Endodermal cell (in vitro differentiated cells): ENCODE data around the gene HLA-DQB1. TPM values are rescaled to one million over a fixed set of nuclear protein-coding genes. Genes with fewer than 3 reads are reported as not detected.

Experiments
- DNase-seq: peaks from one replicate; pipeline ENCODE4 v3.0.0-alpha.2; 2017
- H3K27ac ChIP-seq: 2 replicates; pipeline ENCODE4 v1.5.1; 2013; ENCODE audit warnings: mild to moderate bottlenecking, low read depth, low read length, moderate library complexity
- H3K27me3 ChIP-seq: 2 replicates; pipeline ENCODE4 v1.6.1; 2013; ENCODE audit warnings: mild to moderate bottlenecking, low read length, moderate library complexity; ENCODE audit not compliant: insufficient read depth, control insufficient read depth, poor library complexity, severe bottlenecking
- H3K36me3 ChIP-seq: 2 replicates; pipeline ENCODE4 v1.7.0; 2013; ENCODE audit warnings: mild to moderate bottlenecking, low read length, moderate library complexity; ENCODE audit not compliant: control insufficient read depth, insufficient read depth
- H3K4me1 ChIP-seq: one replicate; pipeline ENCODE4 v1.7.0; 2013; ENCODE audit warnings: low read length; ENCODE audit not compliant: control insufficient read depth, insufficient read depth
- H3K4me3 ChIP-seq: 2 replicates; pipeline ENCODE4 v1.5.1; 2013; ENCODE audit warnings: mild to moderate bottlenecking, low read length, moderate library complexity
- H3K9ac ChIP-seq: 2 replicates; pipeline ENCODE4 v1.6.1; 2013; ENCODE audit warnings: mild to moderate bottlenecking, low read length, moderate library complexity; ENCODE audit not compliant: poor library complexity, severe bottlenecking; ENCODE audit errors: extremely low read depth
- H3K9me3 ChIP-seq: 2 replicates; pipeline ENCODE4 v1.6.1; 2013; ENCODE audit warnings: mild to moderate bottlenecking, low read length, moderate library complexity; ENCODE audit not compliant: control insufficient read depth
- H3K27ac Mint-ChIP-seq: 2 replicates; pipeline ENCODE4 v1.8.0; 2020; ENCODE audit warnings: mixed read lengths
- H3K27me3 Mint-ChIP-seq: 2 replicates; pipeline ENCODE4 v1.8.0; 2021; ENCODE audit warnings: mild to moderate bottlenecking, mixed read lengths; ENCODE audit not compliant: insufficient read depth
- H3K36me3 Mint-ChIP-seq: 2 replicates; pipeline ENCODE4 v1.8.0; 2020; ENCODE audit warnings: low read depth, mixed read lengths
- H3K4me1 Mint-ChIP-seq: 2 replicates; pipeline ENCODE4 v1.8.0; 2020; ENCODE audit warnings: mixed read lengths
- H3K4me3 Mint-ChIP-seq: 2 replicates; pipeline ENCODE4 v1.8.0; 2020; ENCODE audit warnings: mild to moderate bottlenecking, moderate library complexity, mixed read lengths
- H3K9me3 Mint-ChIP-seq: 2 replicates; pipeline ENCODE4 v1.8.0; 2020; ENCODE audit warnings: mild to moderate bottlenecking, mixed read lengths
- WGBS, 2 experiments: methylation state at CpG; one replicate each; pipeline versions ENCODE4 v1.1.5 to v1.1.7; 2013; ENCODE audit warnings: missing lambda C conversion rate in 2 of 2, mixed read lengths in 1 of 2; ENCODE audit not compliant: insufficient coverage in 1 of 2, insufficient read length in 1 of 2; 5-methylcytosine and 5-hydroxymethylcytosine counted together
- total RNA-seq, 2 donors: library from RNA; stranded (reverse); fragmentation: NEBNext Ultra II Directional in 1 of 2; extraction: Animal tissue kit (Norgen Biotek cat#: 25700) in 1 of 2; gene quantifications; 2 replicates in 1 of 2; 3 replicates in 1 of 2; pipeline ENCODE4 v1.2.1, GENCODE V29; 2021
- TF ChIP-seq, protein P1 (sequence below): fragments of 200-600 bp; sonication (generic); conservative IDR thresholded peaks from 2 replicates; pipeline ENCODE4 v1.5.0; 2021; ENCODE audit warnings: antibody characterized with exemption, mild to moderate bottlenecking

The HLA-DQB1 gene
- total RNA-seq, 2 donors from 2014 or later = 2.2 to 11.1 TPM

DNA sequence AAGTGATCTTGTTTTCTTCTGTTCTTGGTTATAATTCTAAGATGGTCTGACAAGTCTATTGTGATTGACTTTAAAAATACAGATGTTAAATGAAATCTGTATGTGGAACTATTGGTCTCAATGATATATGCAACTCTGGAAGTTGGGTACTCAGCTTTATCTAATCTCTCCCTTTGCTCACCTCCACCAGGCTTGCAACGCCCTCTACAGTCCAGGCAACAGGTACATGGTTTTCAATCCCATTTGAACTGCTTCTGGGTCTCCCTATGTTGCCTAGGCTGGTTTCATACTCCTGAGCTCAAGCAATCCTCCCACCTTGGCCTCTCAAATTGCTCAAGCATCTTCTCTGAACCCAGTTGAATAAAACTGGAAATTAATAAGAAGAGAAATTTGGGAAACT, 25.6 kb upstream of the HLA-DQB1 start:
- WGBS, 2 experiments = 21% methylated on average over 1 of the region's 1 CpG; no CpG with 5 or more reads in 1 of the 2 experiments
- Mint-ChIP-seq H3K36me3 (no peaks in the 10 kb centered on the region), H3K27ac (no peak overlapping the region), H3K27me3 (peaks cover 4% of the 10 kb centered on the region), H3K4me3 (no peak overlapping the region), H3K9me3 (peaks cover 7% of the 10 kb centered on the region), H3K4me1 (no peaks in the 10 kb centered on the region)
- TF ChIP-seq, protein P1, sequence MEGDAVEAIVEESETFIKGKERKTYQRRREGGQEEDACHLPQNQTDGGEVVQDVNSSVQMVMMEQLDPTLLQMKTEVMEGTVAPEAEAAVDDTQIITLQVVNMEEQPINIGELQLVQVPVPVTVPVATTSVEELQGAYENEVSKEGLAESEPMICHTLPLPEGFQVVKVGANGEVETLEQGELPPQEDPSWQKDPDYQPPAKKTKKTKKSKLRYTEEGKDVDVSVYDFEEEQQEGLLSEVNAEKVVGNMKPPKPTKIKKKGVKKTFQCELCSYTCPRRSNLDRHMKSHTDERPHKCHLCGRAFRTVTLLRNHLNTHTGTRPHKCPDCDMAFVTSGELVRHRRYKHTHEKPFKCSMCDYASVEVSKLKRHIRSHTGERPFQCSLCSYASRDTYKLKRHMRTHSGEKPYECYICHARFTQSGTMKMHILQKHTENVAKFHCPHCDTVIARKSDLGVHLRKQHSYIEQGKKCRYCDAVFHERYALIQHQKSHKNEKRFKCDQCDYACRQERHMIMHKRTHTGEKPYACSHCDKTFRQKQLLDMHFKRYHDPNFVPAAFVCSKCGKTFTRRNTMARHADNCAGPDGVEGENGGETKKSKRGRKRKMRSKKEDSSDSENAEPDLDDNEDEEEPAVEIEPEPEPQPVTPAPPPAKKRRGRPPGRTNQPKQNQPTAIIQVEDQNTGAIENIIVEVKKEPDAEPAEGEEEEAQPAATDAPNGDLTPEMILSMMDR = peak; percentile 77
- no peak overlapping the region for H3K27ac ChIP-seq
- H3K4me3 ChIP-seq = no peak overlapping the region
- peaks cover 23% of the 10 kb centered on the region for H3K9me3 ChIP-seq
- H3K36me3 ChIP-seq = no peaks in the 10 kb centered on the region
- H3K27me3 ChIP-seq = no peaks in the 10 kb centered on the region
- no peaks in the 10 kb centered on the region for H3K4me1 ChIP-seq
- H3K9ac ChIP-seq = no peak overlapping the region
- DNase-seq = peak; percentile 75

DNA sequence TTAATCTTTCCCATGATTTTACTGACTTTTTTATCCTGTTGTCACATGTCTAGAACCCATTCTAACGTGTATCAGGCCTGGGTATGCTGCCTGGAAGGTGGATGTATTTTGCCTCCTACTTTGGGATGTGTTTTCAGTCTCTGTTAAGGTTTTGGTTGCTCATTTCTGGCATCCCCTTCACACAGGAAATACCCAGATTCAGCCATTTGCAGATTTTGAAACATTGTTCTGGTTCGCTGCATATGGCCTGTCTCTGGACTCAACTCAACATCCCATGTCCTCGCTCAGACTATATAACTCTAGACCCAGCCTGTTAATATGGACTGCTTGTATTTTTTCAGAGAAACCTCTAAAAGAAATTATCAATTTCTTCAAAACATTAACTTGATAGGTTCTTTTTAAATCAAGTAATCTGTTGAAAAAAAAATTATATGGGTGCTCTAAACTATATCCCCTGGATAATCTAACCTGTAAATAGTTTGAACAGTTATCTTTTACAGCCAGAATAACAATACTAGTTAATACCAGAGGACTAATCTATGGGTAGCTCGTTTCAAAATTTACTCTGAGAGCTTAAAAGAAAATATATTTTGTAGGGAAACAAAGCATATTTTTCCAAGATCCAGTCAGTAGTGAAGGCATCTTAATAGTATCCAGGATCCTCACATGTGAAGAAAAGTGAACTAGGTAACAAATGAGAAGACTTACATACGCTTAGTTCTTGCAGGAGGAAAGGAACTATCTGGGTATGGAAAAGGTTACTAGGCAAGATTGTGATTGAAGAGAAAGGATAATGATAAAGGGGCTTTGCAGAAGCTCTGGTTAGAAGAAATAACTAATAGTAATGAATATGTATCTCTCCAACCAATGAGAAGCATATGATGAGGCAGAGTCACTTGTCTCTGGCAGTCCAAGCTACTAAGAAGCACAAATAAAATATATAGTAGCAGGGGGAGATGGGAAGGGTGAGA, 23.4 kb upstream of the HLA-DQB1 start:
- H3K4me3 ChIP-seq = no peak overlapping the region
- no peaks in the 10 kb centered on the region for H3K36me3 ChIP-seq
- H3K4me3 Mint-ChIP-seq = no peak overlapping the region
- H3K27me3 Mint-ChIP-seq = peaks cover 2% of the 10 kb centered on the region
- TF ChIP-seq, protein P1 = no peak
- H3K27me3 ChIP-seq = no peaks in the 10 kb centered on the region
- H3K4me1 ChIP-seq = no peaks in the 10 kb centered on the region
- peaks cover 17% of the 10 kb centered on the region for H3K9me3 ChIP-seq
- H3K27ac Mint-ChIP-seq = no peak overlapping the region
- peaks cover 7% of the 10 kb centered on the region for H3K9me3 Mint-ChIP-seq
- no peaks in the 10 kb centered on the region for H3K36me3 Mint-ChIP-seq
- H3K9ac ChIP-seq = no peak overlapping the region
- no peak for DNase-seq
- H3K4me1 Mint-ChIP-seq = no peaks in the 10 kb centered on the region
- 67 to 95% methylated on average over 2 to 5 of the region's 5 CpGs for WGBS, 2 experiments
- no peak overlapping the region for H3K27ac ChIP-seq

DNA sequence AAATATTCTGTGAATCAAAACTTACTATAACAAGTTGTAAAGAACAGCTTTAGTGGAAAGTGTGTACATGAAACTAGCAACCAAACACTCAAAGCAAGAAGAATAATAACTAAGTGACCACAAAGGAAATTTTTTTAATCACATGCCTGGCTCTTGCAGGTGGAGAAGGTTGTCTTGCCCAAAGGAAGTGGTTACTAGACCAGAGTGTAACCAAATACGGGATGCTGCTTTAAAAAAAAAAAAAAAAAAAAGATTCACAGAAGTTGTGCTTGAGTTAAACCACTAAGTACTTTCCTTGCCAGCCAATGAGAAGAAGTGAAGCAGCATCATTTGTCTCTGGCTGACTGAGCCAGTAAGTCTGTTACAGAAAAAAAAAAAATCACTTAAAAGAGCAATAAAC, 19.1 kb upstream of the HLA-DQB1 start:
- 73 to 83% methylated on average over 1 of the region's 1 CpG for WGBS, 2 experiments
- Histone ChIP-seq H3K9ac (no peak overlapping the region), H3K27me3 (no peaks in the 10 kb centered on the region), H3K9me3 (no peaks in the 10 kb centered on the region), H3K36me3 (no peaks in the 10 kb centered on the region), H3K4me3 (no peak overlapping the region), H3K27ac (no peak overlapping the region), H3K4me1 (no peaks in the 10 kb centered on the region)
- no peaks in the 10 kb centered on the region for H3K36me3 Mint-ChIP-seq
- no peaks in the 10 kb centered on the region for H3K9me3 Mint-ChIP-seq
- H3K4me3 Mint-ChIP-seq = no peak overlapping the region
- peaks cover 6% of the 10 kb centered on the region for H3K27me3 Mint-ChIP-seq
- H3K27ac Mint-ChIP-seq = no peak overlapping the region
- TF ChIP-seq, protein P1 = no peak
- DNase-seq = no peak
- no peaks in the 10 kb centered on the region for H3K4me1 Mint-ChIP-seq
